Osteocyte (in vitro differentiated cells): ENCODE measurements around the gene INSRR. TPM values are rescaled to one million over a fixed set of nuclear protein-coding genes. Genes with fewer than 3 reads are reported as not detected.
A peak's percentile ranks its signal among the peaks of the same experiment; 100 is the strongest.

ENCODE experiments used
- DNase-seq: peaks from one replicate; pipeline ENCODE4 v3.0.0; 2021; ENCODE audit warnings: mixed read lengths; ENCODE audit not compliant: unreplicated experiment; ENCODE audit errors: extremely low spot score
- H3K27ac Mint-ChIP-seq: one replicate; pipeline ENCODE4 v1.8.0; 2021; ENCODE audit warnings: mild to moderate bottlenecking, mixed read lengths; ENCODE audit not compliant: unreplicated experiment
- H3K27me3 Mint-ChIP-seq: one replicate; pipeline ENCODE4 v1.8.0; 2021; ENCODE audit warnings: mixed read lengths; ENCODE audit not compliant: unreplicated experiment
- H3K36me3 Mint-ChIP-seq: one replicate; pipeline ENCODE4 v1.8.0; 2021; ENCODE audit warnings: mixed read lengths; ENCODE audit not compliant: unreplicated experiment
- H3K4me1 Mint-ChIP-seq: one replicate; pipeline ENCODE4 v1.8.0; 2021; ENCODE audit warnings: mixed read lengths; ENCODE audit not compliant: unreplicated experiment
- H3K4me3 Mint-ChIP-seq: one replicate; pipeline ENCODE4 v1.8.0; 2021; ENCODE audit warnings: mild to moderate bottlenecking, moderate library complexity, mixed read lengths; ENCODE audit not compliant: unreplicated experiment
- H3K9me3 Mint-ChIP-seq: one replicate; pipeline ENCODE4 v1.8.0; 2021; ENCODE audit warnings: mixed read lengths; ENCODE audit not compliant: unreplicated experiment
- total RNA-seq: library from RNA; stranded (reverse); gene quantifications from 2 replicates; pipeline ENCODE4 v1.2.1, GENCODE V29; 2021
- TF ChIP-seq, protein P1 (sequence below): fragments of 200-600 bp; sonication (generic); IDR thresholded peaks from 2 replicates; pipeline ENCODE4 v1.5.0; 2021; ENCODE audit warnings: antibody characterized with exemption, mild to moderate bottlenecking, moderate library complexity

Gene INSRR
- total RNA-seq, 1 donor from 2014 or later = 0.21 TPM

DNA sequence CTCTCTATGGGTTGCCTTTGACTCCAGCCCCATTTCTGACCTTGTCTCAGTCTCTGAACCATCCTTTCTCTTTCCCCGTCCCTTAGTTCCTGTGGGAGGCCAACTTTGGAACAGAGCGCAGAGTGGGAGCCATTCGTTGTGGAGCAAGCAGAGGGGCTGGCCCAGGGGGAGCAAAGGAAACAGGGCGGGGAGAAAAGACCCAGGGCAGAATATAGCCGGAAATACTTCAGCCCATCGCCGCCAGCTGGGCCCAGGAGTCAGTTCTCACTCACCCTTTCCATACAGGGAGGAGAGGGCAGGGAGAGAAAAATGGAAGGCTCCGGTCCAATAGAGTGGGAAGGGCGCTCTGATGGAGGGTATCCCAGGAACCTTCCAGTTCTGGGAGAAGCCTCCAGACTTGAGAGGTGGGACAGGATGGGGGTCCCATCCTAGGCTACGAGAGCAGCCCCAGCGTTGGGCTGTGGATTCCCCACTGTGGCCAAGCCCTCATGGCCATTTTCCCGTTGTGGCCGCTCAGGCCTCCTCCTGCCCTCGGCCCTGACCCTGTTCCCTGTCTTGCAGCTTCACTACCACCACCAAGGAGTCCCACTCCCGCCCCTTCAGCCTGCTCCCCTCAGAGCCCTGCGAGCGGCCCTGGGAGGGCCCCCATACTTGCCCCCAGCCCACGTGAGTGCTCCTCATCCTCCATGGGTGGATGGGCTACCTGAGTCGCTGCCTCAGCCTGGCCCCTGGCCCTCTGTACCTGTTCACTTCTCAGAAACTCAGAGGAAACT lies 45.5 kb upstream of the INSRR start:
- Mint-ChIP-seq H3K27me3 (no peaks in the 10 kb centered on the region), H3K4me3 (no peak overlapping the region), H3K27ac (no peak overlapping the region), H3K36me3 (peaks cover 16% of the 10 kb centered on the region), H3K4me1 (peaks cover 52% of the 10 kb centered on the region), H3K9me3 (no peaks in the 10 kb centered on the region)
- TF ChIP-seq, protein P1, sequence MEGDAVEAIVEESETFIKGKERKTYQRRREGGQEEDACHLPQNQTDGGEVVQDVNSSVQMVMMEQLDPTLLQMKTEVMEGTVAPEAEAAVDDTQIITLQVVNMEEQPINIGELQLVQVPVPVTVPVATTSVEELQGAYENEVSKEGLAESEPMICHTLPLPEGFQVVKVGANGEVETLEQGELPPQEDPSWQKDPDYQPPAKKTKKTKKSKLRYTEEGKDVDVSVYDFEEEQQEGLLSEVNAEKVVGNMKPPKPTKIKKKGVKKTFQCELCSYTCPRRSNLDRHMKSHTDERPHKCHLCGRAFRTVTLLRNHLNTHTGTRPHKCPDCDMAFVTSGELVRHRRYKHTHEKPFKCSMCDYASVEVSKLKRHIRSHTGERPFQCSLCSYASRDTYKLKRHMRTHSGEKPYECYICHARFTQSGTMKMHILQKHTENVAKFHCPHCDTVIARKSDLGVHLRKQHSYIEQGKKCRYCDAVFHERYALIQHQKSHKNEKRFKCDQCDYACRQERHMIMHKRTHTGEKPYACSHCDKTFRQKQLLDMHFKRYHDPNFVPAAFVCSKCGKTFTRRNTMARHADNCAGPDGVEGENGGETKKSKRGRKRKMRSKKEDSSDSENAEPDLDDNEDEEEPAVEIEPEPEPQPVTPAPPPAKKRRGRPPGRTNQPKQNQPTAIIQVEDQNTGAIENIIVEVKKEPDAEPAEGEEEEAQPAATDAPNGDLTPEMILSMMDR = no peak
- DNase-seq = no peak

DNA sequence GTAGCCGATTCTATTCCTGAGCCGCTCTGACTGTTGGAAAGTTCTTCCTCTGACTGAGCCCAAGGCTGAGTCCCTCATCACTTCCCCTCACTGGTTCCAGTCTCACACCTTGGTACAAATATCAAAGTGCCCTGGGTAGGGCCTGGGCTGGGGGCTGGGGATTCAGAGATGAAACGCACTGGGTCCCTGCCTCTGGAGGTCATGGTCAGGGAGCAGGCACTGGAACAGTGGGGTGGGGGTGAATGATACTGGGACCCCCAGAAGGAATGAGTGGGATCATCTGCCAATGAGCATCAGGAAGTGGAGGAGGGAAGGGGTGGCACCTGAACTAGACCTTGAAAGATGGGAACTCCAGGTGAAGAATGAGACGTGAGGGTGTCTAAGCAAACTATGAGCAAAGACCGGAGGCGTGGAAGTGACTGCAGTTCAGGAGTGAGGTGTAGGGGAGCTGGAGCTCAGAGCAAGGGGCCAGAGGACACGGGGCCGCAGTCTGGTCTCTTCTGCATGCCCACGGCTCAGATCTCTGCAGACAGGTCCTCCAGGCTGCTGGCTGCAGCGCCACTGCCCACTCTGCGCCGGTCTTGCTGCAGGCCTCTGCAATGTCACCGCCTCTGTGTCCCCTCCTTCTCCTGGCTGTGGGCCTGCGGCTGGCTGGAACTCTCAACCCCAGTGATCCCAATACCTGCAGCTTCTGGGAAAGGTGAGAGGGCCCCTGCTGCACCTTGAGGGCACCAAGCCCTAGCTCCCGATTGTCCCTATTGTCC lies 44.6 kb upstream of the INSRR start:
- H3K4me1 Mint-ChIP-seq = peaks cover 61% of the 10 kb centered on the region
- TF ChIP-seq, protein P1 = no peak
- no peak for DNase-seq
- no peaks in the 10 kb centered on the region for H3K27me3 Mint-ChIP-seq
- no peak overlapping the region for H3K4me3 Mint-ChIP-seq
- H3K36me3 Mint-ChIP-seq = peaks cover 11% of the 10 kb centered on the region
- no peak overlapping the region for H3K27ac Mint-ChIP-seq
- no peaks in the 10 kb centered on the region for H3K9me3 Mint-ChIP-seq

DNA sequence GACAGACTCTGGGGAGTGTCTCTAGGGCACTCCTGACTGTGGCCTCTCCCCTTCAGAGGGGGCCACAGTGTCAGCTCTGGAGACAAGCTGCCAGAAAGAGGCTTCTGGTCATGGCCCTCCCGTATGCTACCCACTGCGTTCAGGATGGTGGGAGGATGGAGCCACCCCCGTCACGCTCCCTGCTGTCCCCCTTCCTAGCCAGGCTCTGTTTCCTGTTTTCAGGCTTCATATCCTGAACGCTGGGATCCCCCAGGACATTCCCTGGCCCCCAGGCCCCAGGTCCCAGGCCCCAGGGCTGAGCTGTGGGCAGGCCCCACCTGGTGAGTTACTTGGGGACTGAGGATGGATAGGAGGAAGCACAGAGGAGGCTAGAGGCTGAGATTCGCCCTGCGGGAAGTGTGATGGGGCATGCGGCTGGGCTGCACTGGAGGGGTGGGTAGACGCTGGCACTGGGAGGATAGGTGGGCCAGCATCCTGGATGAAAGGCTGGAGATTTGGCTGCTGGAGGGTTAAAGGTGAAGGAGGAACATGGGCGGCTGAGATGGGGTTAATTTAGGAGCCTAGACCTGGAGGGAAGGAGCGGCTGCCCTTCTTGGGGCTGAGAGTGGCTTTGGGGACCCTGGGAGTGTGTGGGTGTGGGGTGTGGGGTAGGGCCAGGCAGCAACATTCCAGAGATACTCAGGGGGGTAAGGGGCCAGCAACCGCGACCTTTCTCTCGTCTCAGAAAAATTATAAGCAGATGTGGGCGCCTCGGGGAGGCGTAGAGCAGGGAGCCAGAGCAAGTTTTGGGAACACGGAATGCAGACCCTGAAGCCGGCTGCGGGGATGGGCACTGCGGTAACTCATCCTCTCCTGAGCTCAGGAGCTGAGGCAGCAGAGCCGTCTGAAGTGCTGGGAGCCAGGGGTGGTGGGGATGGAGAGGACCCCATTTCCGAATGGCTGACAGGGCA lies 43.3 kb upstream of the INSRR start:
- peaks cover 73% of the 10 kb centered on the region for H3K4me1 Mint-ChIP-seq
- no peaks in the 10 kb centered on the region for H3K9me3 Mint-ChIP-seq
- TF ChIP-seq, protein P1 = no peak
- peak overlapping the region; percentile 59 for H3K4me3 Mint-ChIP-seq
- peak overlapping the region; percentile 76 for H3K27ac Mint-ChIP-seq
- no peak for DNase-seq
- H3K27me3 Mint-ChIP-seq = no peaks in the 10 kb centered on the region
- H3K36me3 Mint-ChIP-seq = peaks cover 11% of the 10 kb centered on the region

DNA sequence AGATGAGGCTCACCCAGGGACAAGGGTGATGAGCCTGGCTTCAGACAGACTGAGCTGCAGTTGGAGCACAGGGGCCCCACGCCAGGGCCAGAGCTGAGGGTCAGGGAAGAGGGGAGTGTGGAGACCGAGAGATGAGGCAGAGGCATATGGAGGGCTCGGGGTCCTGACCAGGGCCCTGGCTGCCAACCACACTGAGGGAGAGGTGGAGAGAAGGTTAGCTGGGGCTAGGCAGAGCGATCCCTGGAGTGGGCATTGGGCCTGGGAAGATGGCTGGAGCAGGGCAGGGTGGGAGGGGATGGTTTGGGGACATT lies 42.6 kb upstream of the INSRR start:
- Mint-ChIP-seq H3K36me3 (peaks cover 4% of the 10 kb centered on the region), H3K27ac (peak overlapping the region; percentile 76), H3K4me1 (peaks cover 74% of the 10 kb centered on the region), H3K27me3 (no peaks in the 10 kb centered on the region), H3K4me3 (no peak overlapping the region), H3K9me3 (no peaks in the 10 kb centered on the region)
- DNase-seq = no peak
- TF ChIP-seq, protein P1 = no peak
